WTC11 (cell line): Measurements from ENCODE around the gene C4orf36. TPM values are rescaled to one million over a fixed set of nuclear protein-coding genes. Genes with fewer than 3 reads are reported as not detected.

Experiments
- ATAC-seq: fragments of 200-7000 bp; cut with Tn5 transposase; 2 replicates; pipeline ENCODE4 v1.10.0; 2021; ENCODE audit warnings: mild to moderate bottlenecking, moderate library complexity
- CTCF ChIA-PET: fragments of 300-600 bp; sonication (Branson Sonifier 250); formaldehyde crosslinking; loops from one replicate; lab custom pipeline; 2021; ENCODE audit warnings: antibody characterized with exemption; lab: Charles Lee
- POLR2A ChIA-PET: fragments of 350-600 bp; sonication (Branson Sonifier 250); formaldehyde crosslinking; loops from one replicate; lab custom pipeline; 2021; ENCODE audit warnings: antibody characterized with exemption; lab: Charles Lee
- DNase-seq: peaks from one replicate; pipeline ENCODE4 v3.0.0; 2021; ENCODE audit warnings: low spot score
- H3K27ac Mint-ChIP-seq: 2 replicates; pipeline ENCODE4 v1.8.0; 2021; ENCODE audit warnings: mixed read lengths
- H3K27me3 Mint-ChIP-seq: 2 replicates; pipeline ENCODE4 v1.8.0; 2021; ENCODE audit warnings: low read depth, mild to moderate bottlenecking, moderate library complexity, mixed read lengths
- H3K36me3 Mint-ChIP-seq: 2 replicates; pipeline ENCODE4 v1.8.0; 2021; ENCODE audit warnings: mixed read lengths
- H3K4me1 Mint-ChIP-seq: 2 replicates; pipeline ENCODE4 v1.8.0; 2022; ENCODE audit warnings: mixed read lengths
- H3K4me3 Mint-ChIP-seq: 2 replicates; pipeline ENCODE4 v1.8.0; 2021; ENCODE audit warnings: mild to moderate bottlenecking, moderate library complexity, mixed read lengths
- H3K9me3 Mint-ChIP-seq: 2 replicates; pipeline ENCODE4 v1.8.0; 2021; ENCODE audit warnings: mixed read lengths
- ATF1 ChIP-seq: sonication (generic); formaldehyde crosslinking; IDR thresholded peaks from 2 replicates; pipeline ENCODE4 v1.8.1; 2023; ENCODE audit warnings: mild to moderate bottlenecking, moderate library complexity, missing genetic modification reagents
- CBFB ChIP-seq: sonication (generic); formaldehyde crosslinking; IDR thresholded peaks from 2 replicates; pipeline ENCODE4 v1.8.1; 2022; ENCODE audit warnings: mild to moderate bottlenecking, low read depth, missing genetic modification reagents
- CREM ChIP-seq: sonication (generic); formaldehyde crosslinking; IDR thresholded peaks from 2 replicates; pipeline ENCODE4 v1.8.1; 2022; ENCODE audit warnings: mild to moderate bottlenecking, missing genetic modification reagents, moderate library complexity
- CTCF ChIP-seq: fragments of 200-600 bp; IDR thresholded peaks from 2 replicates; pipeline ENCODE4 v1.8.0; 2022; ENCODE audit warnings: antibody characterized with exemption
- E2F4 ChIP-seq: sonication (generic); formaldehyde crosslinking; IDR thresholded peaks from 2 replicates; pipeline ENCODE4 v1.8.1; 2022; ENCODE audit warnings: low read depth, mild to moderate bottlenecking, moderate library complexity, missing genetic modification reagents, borderline replicate concordance
- EMX1 ChIP-seq: fragments of 250-450 bp; sonication (Bioruptor Pico); IDR thresholded peaks from 2 replicates; pipeline ENCODE4 v1.8.0; 2021; ENCODE audit warnings: mild to moderate bottlenecking
- FOXP1 ChIP-seq: sonication (generic); formaldehyde crosslinking; IDR thresholded peaks from 2 replicates; pipeline ENCODE4 v1.8.0; 2022; ENCODE audit warnings: missing genetic modification reagents, mild to moderate bottlenecking, moderate library complexity, borderline replicate concordance
- JAZF1 ChIP-seq: fragments of 250-450 bp; sonication (Bioruptor Pico); IDR thresholded peaks from 2 replicates; pipeline ENCODE4 v1.9.0; 2021; ENCODE audit warnings: moderate library complexity, mild to moderate bottlenecking, inconsistent platforms
- MAX ChIP-seq: sonication (generic); formaldehyde crosslinking; IDR thresholded peaks from 2 replicates; pipeline ENCODE4 v1.8.0; 2022; ENCODE audit warnings: mild to moderate bottlenecking, missing genetic modification reagents
- NFATC4 ChIP-seq: fragments of 250-450 bp; sonication (Bioruptor Pico); IDR thresholded peaks from 2 replicates; pipeline ENCODE4 v1.9.0; 2021; ENCODE audit warnings: mild to moderate bottlenecking
- NFYB ChIP-seq: sonication (generic); formaldehyde crosslinking; conservative IDR thresholded peaks from 2 replicates; pipeline ENCODE4 v1.8.0; 2022; ENCODE audit warnings: low read depth, missing genetic modification reagents
- PRDM15 ChIP-seq: sonication (generic); formaldehyde crosslinking; IDR thresholded peaks from 2 replicates; pipeline ENCODE4 v1.8.0; 2022; ENCODE audit warnings: missing genetic modification reagents
- RORB ChIP-seq: fragments of 250-450 bp; sonication (Bioruptor Pico); IDR thresholded peaks from 2 replicates; pipeline ENCODE4 v1.9.0; 2021; ENCODE audit warnings: mild to moderate bottlenecking
- SMAD4 ChIP-seq: sonication (generic); formaldehyde crosslinking; IDR thresholded peaks from 2 replicates; pipeline ENCODE4 v1.8.0; 2022; ENCODE audit warnings: mild to moderate bottlenecking, missing genetic modification reagents
- SP1 ChIP-seq: sonication (generic); formaldehyde crosslinking; conservative IDR thresholded peaks from 2 replicates; pipeline ENCODE4 v1.8.1; 2022; ENCODE audit warnings: missing genetic modification reagents
- TCF7 ChIP-seq: sonication (generic); formaldehyde crosslinking; IDR thresholded peaks from 2 replicates; pipeline ENCODE4 v1.8.0; 2022; ENCODE audit warnings: mild to moderate bottlenecking, low read depth, missing genetic modification reagents, moderate library complexity
- TEAD1 ChIP-seq: sonication (generic); formaldehyde crosslinking; IDR thresholded peaks from 2 replicates; pipeline ENCODE4 v1.8.0; 2022; ENCODE audit warnings: mild to moderate bottlenecking, missing genetic modification reagents
- ZBTB43 ChIP-seq: sonication (generic); formaldehyde crosslinking; IDR thresholded peaks from 2 replicates; pipeline ENCODE4 v1.8.1; 2023; ENCODE audit warnings: mild to moderate bottlenecking, missing genetic modification reagents
- ZNF396 ChIP-seq: fragments of 250-450 bp; sonication (Bioruptor Pico); IDR thresholded peaks from 2 replicates; pipeline ENCODE4 v1.8.0; 2021; ENCODE audit warnings: mild to moderate bottlenecking, moderate library complexity, borderline replicate concordance
- ZNF423 ChIP-seq: fragments of 250-450 bp; sonication (Bioruptor Pico); IDR thresholded peaks from 2 replicates; pipeline ENCODE4 v2.1.2; 2022; ENCODE audit warnings: mild to moderate bottlenecking, moderate library complexity
- ZNF532 ChIP-seq: fragments of 250-450 bp; sonication (Bioruptor Pico); IDR thresholded peaks from 2 replicates; pipeline ENCODE4 v1.9.0; 2021; ENCODE audit warnings: mild to moderate bottlenecking, borderline replicate concordance
- total RNA-seq: library from RNA; stranded (reverse); gene quantifications from 3 replicates; pipeline ENCODE4 v1.2.3, GENCODE V29; 2021

C4orf36 gene
- total RNA-seq, 1 experiment from 2014 or later: 0.79 TPM

GRCh38 chr4:86935853-86936733 is 43.9 kb upstream of the C4orf36 start:
- ATAC-seq: peak; percentile 52
- ChIA-PET POLR2A (interaction anchor here (0.5 to 4.3 kb wide), 15 partner anchors 11 to 157 kb away, joined by 3 to 53 read pairs (median 5); no protein-coding TSS in a partner anchor), CTCF (interaction anchor here (0.7 to 4.5 kb wide), 19 partner anchors 9 to 214 kb away, joined by 3 to 64 read pairs (median 4); partner anchors contain the start of gene C4orf36)
- Mint-ChIP-seq H3K4me3 (peak overlapping the region; percentile 76), H3K27me3 (no peaks in the 10 kb centered on the region), H3K27ac (peak overlapping the region; percentile 95), H3K4me1 (peaks cover 49% of the 10 kb centered on the region), H3K36me3 (no peaks in the 10 kb centered on the region)
- DNase-seq: peak; percentile 74
- 0 out of 2 replicates have a peak, but pooled peaks have one; percentile 42 for TF ChIP-seq TEAD1 (CRISPR knock-in tag)
- 0 out of 2 replicates have a peak, but pooled peaks have one; percentile 30 for TF ChIP-seq ZNF423 (CRISPR knock-in tag)
- TF ChIP-seq CREM (CRISPR knock-in tag): 0 out of 2 replicates have a peak, but pooled peaks have one; percentile 32
- TF ChIP-seq MAX (CRISPR knock-in tag): peak; percentile 58; the same call in 1 of the 2 replicates
- TF ChIP-seq ZNF532 (CRISPR knock-in tag): no peak
- 0 out of 2 replicates have a peak, but pooled peaks have one; percentile 0 for TF ChIP-seq FOXP1 (CRISPR knock-in tag)
- TF ChIP-seq SP1 (CRISPR knock-in tag): no peak
- no peak for TF ChIP-seq ATF1 (CRISPR knock-in tag)
- no peak for TF ChIP-seq ZBTB43 (CRISPR knock-in tag)
- TF ChIP-seq, all 79 proteins: peak for 5
- no peaks in the 10 kb centered on the region for H3K9me3 Mint-ChIP-seq

- ATAC-seq (peak; percentile 4), DNase-seq (no peak)
- H3K36me3 Mint-ChIP-seq: no peaks in the 10 kb centered on the region
- H3K9me3 Mint-ChIP-seq: no peaks in the 10 kb centered on the region
- no peaks in the 10 kb centered on the region for H3K27me3 Mint-ChIP-seq
- peaks cover 47% of the 10 kb centered on the region for H3K4me1 Mint-ChIP-seq
- CTCF ChIA-PET: interaction anchor here (0.6 to 4.5 kb wide), 19 partner anchors 9 to 215 kb away, joined by 3 to 64 read pairs (median 5); partner anchors contain the start of gene C4orf36
- peak overlapping the region; percentile 76 for H3K4me3 Mint-ChIP-seq
- H3K27ac Mint-ChIP-seq: peak overlapping the region; percentile 95
- POLR2A ChIA-PET: interaction anchor here (0.6 to 4.3 kb wide), 12 partner anchors 11 to 158 kb away, joined by 3 to 53 read pairs (median 6); no protein-coding TSS in a partner anchor
- no peak for TF ChIP-seq NFATC4 (CRISPR knock-in tag)
- no peak for TF ChIP-seq CTCF
- no peak for TF ChIP-seq RORB
- TF ChIP-seq SMAD4 (CRISPR knock-in tag): no peak
- no peak for TF ChIP-seq NFYB
- TF ChIP-seq TCF7 (CRISPR knock-in tag): no peak
- TF ChIP-seq CBFB: no peak
- no peak; the same call in 1 of the 2 replicates for TF ChIP-seq PRDM15 (CRISPR knock-in tag)
- TF ChIP-seq ZNF396 (CRISPR knock-in tag): no peak
- no peak for TF ChIP-seq MAX (CRISPR knock-in tag)
- TF ChIP-seq E2F4: no peak
- no peak for TF ChIP-seq JAZF1 (CRISPR knock-in tag)
- TF ChIP-seq EMX1 (CRISPR knock-in tag): no peak
These were observed 43.3 kb upstream of the C4orf36 start for GRCh38 chr4:86935566-86935852.
